GM23338 (cell line): ENCODE data around the gene C17orf107. TPM values are rescaled to one million over a fixed set of nuclear protein-coding genes. Genes with fewer than 3 reads are reported as not detected.

ENCODE experiments used
- ATAC-seq: fragments of 200-7000 bp; cut with Tn5 transposase; 3 replicates; pipeline ENCODE4 v1.9.1; 2020
- DNase-seq: peaks from one replicate; pipeline ENCODE4 v3.0.0-alpha.2; 2015; ENCODE audit warnings: low spot score
- H2AFZ ChIP-seq: fragments of 200-600 bp; sonication (generic); 2 replicates; pipeline ENCODE4 v1.8.0; 2016; ENCODE audit warnings: antibody characterized with exemption, mild to moderate bottlenecking, moderate library complexity
- H3F3A ChIP-seq: fragments of 200-600 bp; sonication (generic); replicated peaks from 2 replicates; pipeline ENCODE4 v1.8.0; 2017; ENCODE audit warnings: antibody characterized with exemption, mixed run types, low read depth
- H3K27ac ChIP-seq: fragments of 200-600 bp; sonication (generic); 2 replicates; pipeline ENCODE4 v1.6.1; 2016; ENCODE audit warnings: low read depth
- H3K27me3 ChIP-seq: fragments of 200-600 bp; sonication (generic); 2 replicates; pipeline ENCODE4 v1.8.0; 2016; ENCODE audit warnings: mild to moderate bottlenecking, mixed run types, moderate library complexity; ENCODE audit not compliant: insufficient read depth
- H3K36me3 ChIP-seq: fragments of 200-600 bp; sonication (generic); 2 replicates; pipeline ENCODE4 v1.8.0; 2016; ENCODE audit warnings: mild to moderate bottlenecking; ENCODE audit not compliant: insufficient read depth
- H3K4me1 ChIP-seq: fragments of 200-600 bp; sonication (generic); 2 replicates; pipeline ENCODE4 v1.8.0; 2016; ENCODE audit warnings: mild to moderate bottlenecking, moderate library complexity; ENCODE audit not compliant: insufficient read depth
- H3K4me2 ChIP-seq: fragments of 200-600 bp; sonication (generic); 2 replicates; pipeline ENCODE4 v1.7.1; 2017; ENCODE audit warnings: mixed run types
- H3K4me3 ChIP-seq: fragments of 200-600 bp; sonication (generic); 2 replicates; pipeline ENCODE4 v1.6.1; 2016; ENCODE audit warnings: mixed run types
- H3K79me2 ChIP-seq: fragments of 200-600 bp; sonication (generic); replicated peaks from 2 replicates; pipeline ENCODE4 v1.8.0; 2017; ENCODE audit warnings: mild to moderate bottlenecking; ENCODE audit not compliant: insufficient read depth
- H3K9me2 ChIP-seq: fragments of 200-600 bp; sonication (generic); 2 replicates; pipeline ENCODE4 v1.8.0; 2017; ENCODE audit not compliant: insufficient read depth
- H4K20me1 ChIP-seq: fragments of 200-600 bp; sonication (generic); replicated peaks from 2 replicates; pipeline ENCODE4 v1.8.0; 2017; ENCODE audit warnings: mild to moderate bottlenecking; ENCODE audit not compliant: insufficient read depth
- H3K27ac Mint-ChIP-seq: 2 replicates; pipeline ENCODE4 v1.8.0; 2020; ENCODE audit warnings: inconsistent platforms, mild to moderate bottlenecking, moderate library complexity, mixed read lengths
- H3K27me3 Mint-ChIP-seq: 3 replicates; pipeline ENCODE4 v1.8.0; 2022; ENCODE audit warnings: low read depth, mild to moderate bottlenecking, moderate library complexity, mixed read lengths, inconsistent platforms; ENCODE audit not compliant: insufficient read depth, poor library complexity
- H3K36me3 Mint-ChIP-seq: 3 replicates; pipeline ENCODE4 v1.8.0; 2021; ENCODE audit warnings: low read depth, mild to moderate bottlenecking, inconsistent platforms, moderate library complexity, mixed read lengths
- H3K4me1 Mint-ChIP-seq: 3 replicates; pipeline ENCODE4 v1.8.0; 2020; ENCODE audit warnings: mild to moderate bottlenecking, inconsistent platforms, mixed read lengths
- H3K4me3 Mint-ChIP-seq: 3 replicates; pipeline ENCODE4 v1.8.0; 2021; ENCODE audit warnings: moderate library complexity, mild to moderate bottlenecking, inconsistent platforms, mixed read lengths
- H3K9me3 Mint-ChIP-seq: 3 replicates; pipeline ENCODE4 v1.8.0; 2020; ENCODE audit warnings: moderate library complexity, mild to moderate bottlenecking, inconsistent platforms, mixed read lengths
- CREB1 ChIP-seq: fragments of 250-450 bp; sonication (Bioruptor Pico); IDR thresholded peaks from 2 replicates; pipeline ENCODE4 v1.5.0; 2020; ENCODE audit warnings: low read depth, mild to moderate bottlenecking, moderate library complexity
- EZH2 ChIP-seq: fragments of 200-600 bp; sonication (generic); IDR thresholded peaks from one replicate; pipeline ENCODE4 v1.8.0; 2017; ENCODE audit warnings: antibody characterized with exemption, mild to moderate bottlenecking, low read depth; ENCODE audit not compliant: unreplicated experiment
- EZH2phosphoT487 ChIP-seq: fragments of 200-600 bp; sonication (generic); IDR thresholded peaks from one replicate; pipeline ENCODE4 v1.8.1; 2018; ENCODE audit warnings: antibody characterized with exemption; ENCODE audit not compliant: unreplicated experiment
- JUNB ChIP-seq: IDR thresholded peaks from one replicate; pipeline ENCODE4 v1.6.1; 2016; ENCODE audit warnings: antibody characterized with exemption; ENCODE audit not compliant: unreplicated experiment
- NANOG ChIP-seq: IDR thresholded peaks from 2 replicates; pipeline ENCODE4 v1.6.1; 2016; ENCODE audit warnings: antibody characterized with exemption, borderline replicate concordance
- POLR2AphosphoS5 ChIP-seq: IDR thresholded peaks from 2 replicates; pipeline ENCODE4 v1.6.1; 2016; ENCODE audit warnings: antibody characterized with exemption, low read depth
- STAT1 ChIP-seq: IDR thresholded peaks from one replicate; pipeline ENCODE4 v1.6.1; 2016; ENCODE audit warnings: antibody characterized with exemption; ENCODE audit not compliant: unreplicated experiment
- ZNF114 ChIP-seq: fragments of 250-450 bp; sonication (Bioruptor Pico); IDR thresholded peaks from 2 replicates; pipeline ENCODE4 v1.5.0; 2020; ENCODE audit warnings: mild to moderate bottlenecking, moderate library complexity
- polyA plus RNA-seq: library from polyadenylated mRNA; unstranded; fragments of >200 nt; fragmentation: Nextera tagmentation; extraction: Ambion mirVana; gene quantifications from 2 replicates; pipeline ENCODE4 v1.2.1, GENCODE V29; 2016
- total RNA-seq: library from RNA; depleted of rRNA; stranded (reverse); fragments of >200 nt; shearing (Covaris generic); gene quantifications from 2 replicates; pipeline ENCODE4 v1.2.3, GENCODE V29; 2014
- TF ChIP-seq, protein P1 (sequence below): fragments of 250-450 bp; sonication (Bioruptor Pico); IDR thresholded peaks from 2 replicates; pipeline ENCODE4 v1.5.0; 2020; ENCODE audit warnings: mild to moderate bottlenecking, moderate library complexity
- TF ChIP-seq, protein P2 (sequence below), 2 experiments: fragments of 200-600 bp in 1 of 2; sonication (generic) in 1 of 2; conservative IDR thresholded peaks; 2 replicates each; pipeline versions ENCODE4 v1.5.1 to v1.6.1; 2016 to 2017; ENCODE audit warnings: antibody characterized with exemption in 2 of 2, low read depth in 2 of 2, mild to moderate bottlenecking in 2 of 2, moderate library complexity in 1 of 2
- TF ChIP-seq, protein P3 (sequence below): IDR thresholded peaks from 2 replicates; pipeline ENCODE4 v1.6.1; 2016; ENCODE audit warnings: antibody characterized with exemption

The C17orf107 gene
- total and polyA plus RNA-seq, 2 experiments from 2014 or later: 1.9 to 5.9 TPM

DNA sequence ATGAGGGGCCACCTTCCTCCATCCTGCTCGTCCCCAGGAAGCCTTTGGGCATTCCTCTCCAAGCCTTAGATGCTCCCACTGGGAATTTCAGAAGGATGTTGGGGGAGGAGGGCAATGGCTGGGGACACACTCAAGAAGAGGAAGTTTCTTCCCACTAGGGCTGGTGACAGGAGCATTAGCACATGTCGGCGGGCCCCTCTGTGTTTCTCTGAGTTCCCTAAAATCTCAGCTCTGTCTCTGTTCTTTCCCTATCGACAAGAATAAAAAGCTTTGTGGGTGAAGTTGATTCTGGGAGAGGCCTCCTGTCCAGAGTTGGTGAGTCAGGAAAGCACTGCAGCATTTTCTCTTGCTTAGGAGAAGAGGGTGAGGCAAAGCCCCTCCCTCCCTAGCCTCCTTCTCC lies 19.7 kb upstream of the C17orf107 start (continued):
- TF ChIP-seq, protein P1, sequence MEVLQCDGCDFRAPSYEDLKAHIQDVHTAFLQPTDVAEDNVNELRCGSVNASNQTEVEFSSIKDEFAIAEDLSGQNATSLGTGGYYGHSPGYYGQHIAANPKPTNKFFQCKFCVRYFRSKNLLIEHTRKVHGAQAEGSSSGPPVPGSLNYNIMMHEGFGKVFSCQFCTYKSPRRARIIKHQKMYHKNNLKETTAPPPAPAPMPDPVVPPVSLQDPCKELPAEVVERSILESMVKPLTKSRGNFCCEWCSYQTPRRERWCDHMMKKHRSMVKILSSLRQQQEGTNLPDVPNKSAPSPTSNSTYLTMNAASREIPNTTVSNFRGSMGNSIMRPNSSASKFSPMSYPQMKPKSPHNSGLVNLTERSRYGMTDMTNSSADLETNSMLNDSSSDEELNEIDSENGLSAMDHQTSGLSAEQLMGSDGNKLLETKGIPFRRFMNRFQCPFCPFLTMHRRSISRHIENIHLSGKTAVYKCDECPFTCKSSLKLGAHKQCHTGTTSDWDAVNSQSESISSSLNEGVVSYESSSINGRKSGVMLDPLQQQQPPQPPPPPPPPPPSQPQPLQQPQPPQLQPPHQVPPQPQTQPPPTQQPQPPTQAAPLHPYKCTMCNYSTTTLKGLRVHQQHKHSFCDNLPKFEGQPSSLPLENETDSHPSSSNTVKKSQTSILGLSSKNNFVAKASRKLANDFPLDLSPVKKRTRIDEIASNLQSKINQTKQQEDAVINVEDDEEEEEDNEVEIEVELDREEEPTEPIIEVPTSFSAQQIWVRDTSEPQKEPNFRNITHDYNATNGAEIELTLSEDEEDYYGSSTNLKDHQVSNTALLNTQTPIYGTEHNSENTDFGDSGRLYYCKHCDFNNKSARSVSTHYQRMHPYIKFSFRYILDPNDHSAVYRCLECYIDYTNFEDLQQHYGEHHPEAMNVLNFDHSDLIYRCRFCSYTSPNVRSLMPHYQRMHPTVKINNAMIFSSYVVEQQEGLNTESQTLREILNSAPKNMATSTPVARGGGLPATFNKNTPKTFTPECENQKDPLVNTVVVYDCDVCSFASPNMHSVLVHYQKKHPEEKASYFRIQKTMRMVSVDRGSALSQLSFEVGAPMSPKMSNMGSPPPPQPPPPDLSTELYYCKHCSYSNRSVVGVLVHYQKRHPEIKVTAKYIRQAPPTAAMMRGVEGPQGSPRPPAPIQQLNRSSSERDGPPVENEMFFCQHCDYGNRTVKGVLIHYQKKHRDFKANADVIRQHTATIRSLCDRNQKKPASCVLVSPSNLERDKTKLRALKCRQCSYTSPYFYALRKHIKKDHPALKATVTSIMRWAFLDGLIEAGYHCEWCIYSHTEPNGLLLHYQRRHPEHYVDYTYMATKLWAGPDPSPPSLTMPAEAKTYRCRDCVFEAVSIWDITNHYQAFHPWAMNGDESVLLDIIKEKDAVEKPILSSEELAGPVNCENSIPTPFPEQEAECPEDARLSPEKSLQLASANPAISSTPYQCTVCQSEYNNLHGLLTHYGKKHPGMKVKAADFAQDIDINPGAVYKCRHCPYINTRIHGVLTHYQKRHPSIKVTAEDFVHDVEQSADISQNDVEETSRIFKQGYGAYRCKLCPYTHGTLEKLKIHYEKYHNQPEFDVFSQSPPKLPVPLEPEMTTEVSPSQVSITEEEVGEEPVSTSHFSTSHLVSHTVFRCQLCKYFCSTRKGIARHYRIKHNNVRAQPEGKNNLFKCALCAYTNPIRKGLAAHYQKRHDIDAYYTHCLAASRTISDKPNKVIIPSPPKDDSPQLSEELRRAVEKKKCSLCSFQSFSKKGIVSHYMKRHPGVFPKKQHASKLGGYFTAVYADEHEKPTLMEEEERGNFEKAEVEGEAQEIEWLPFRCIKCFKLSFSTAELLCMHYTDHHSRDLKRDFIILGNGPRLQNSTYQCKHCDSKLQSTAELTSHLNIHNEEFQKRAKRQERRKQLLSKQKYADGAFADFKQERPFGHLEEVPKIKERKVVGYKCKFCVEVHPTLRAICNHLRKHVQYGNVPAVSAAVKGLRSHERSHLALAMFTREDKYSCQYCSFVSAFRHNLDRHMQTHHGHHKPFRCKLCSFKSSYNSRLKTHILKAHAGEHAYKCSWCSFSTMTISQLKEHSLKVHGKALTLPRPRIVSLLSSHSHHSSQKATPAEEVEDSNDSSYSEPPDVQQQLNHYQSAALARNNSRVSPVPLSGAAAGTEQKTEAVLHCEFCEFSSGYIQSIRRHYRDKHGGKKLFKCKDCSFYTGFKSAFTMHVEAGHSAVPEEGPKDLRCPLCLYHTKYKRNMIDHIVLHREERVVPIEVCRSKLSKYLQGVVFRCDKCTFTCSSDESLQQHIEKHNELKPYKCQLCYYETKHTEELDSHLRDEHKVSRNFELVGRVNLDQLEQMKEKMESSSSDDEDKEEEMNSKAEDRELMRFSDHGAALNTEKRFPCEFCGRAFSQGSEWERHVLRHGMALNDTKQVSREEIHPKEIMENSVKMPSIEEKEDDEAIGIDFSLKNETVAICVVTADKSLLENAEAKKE (CRISPR knock-in tag): no peak
- TF ChIP-seq EZH2phosphoT487: no peak

DNA sequence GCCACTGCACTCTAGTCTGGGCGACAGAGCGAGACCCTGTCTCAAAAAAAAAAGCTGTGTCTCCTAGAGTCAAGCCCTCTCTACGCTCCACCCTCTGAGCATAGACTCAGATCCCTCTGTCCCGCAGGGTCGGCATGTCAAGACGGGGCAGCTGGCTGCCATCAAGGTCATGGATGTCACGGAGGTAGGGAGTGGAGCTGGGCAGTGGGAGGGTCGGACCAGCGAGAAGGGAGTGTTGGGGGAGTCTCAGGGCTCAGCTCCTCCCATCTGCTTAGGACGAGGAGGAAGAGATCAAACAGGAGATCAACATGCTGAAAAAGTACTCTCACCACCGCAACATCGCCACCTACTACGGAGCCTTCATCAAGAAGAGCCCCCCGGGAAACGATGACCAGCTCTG lies 18.5 kb upstream of the C17orf107 start:
- DNase-seq: no peak
- no peaks in the 10 kb centered on the region for H3K79me2 ChIP-seq

More for the DNA sequence above, 18.5 kb upstream of the C17orf107 start:
- no peak overlapping the region for H3K4me2 ChIP-seq
- no peak overlapping the region for H3K27ac Mint-ChIP-seq
- no peak for TF ChIP-seq CREB1 (CRISPR knock-in tag)
- TF ChIP-seq, protein P2, sequence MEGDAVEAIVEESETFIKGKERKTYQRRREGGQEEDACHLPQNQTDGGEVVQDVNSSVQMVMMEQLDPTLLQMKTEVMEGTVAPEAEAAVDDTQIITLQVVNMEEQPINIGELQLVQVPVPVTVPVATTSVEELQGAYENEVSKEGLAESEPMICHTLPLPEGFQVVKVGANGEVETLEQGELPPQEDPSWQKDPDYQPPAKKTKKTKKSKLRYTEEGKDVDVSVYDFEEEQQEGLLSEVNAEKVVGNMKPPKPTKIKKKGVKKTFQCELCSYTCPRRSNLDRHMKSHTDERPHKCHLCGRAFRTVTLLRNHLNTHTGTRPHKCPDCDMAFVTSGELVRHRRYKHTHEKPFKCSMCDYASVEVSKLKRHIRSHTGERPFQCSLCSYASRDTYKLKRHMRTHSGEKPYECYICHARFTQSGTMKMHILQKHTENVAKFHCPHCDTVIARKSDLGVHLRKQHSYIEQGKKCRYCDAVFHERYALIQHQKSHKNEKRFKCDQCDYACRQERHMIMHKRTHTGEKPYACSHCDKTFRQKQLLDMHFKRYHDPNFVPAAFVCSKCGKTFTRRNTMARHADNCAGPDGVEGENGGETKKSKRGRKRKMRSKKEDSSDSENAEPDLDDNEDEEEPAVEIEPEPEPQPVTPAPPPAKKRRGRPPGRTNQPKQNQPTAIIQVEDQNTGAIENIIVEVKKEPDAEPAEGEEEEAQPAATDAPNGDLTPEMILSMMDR (conservative IDR thresholded peaks at IDR 0.05; ENCODE audit: low read depth in 2 of 2): no peak
- TF ChIP-seq, protein P3, sequence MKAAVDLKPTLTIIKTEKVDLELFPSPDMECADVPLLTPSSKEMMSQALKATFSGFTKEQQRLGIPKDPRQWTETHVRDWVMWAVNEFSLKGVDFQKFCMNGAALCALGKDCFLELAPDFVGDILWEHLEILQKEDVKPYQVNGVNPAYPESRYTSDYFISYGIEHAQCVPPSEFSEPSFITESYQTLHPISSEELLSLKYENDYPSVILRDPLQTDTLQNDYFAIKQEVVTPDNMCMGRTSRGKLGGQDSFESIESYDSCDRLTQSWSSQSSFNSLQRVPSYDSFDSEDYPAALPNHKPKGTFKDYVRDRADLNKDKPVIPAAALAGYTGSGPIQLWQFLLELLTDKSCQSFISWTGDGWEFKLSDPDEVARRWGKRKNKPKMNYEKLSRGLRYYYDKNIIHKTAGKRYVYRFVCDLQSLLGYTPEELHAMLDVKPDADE: no peak
- TF ChIP-seq POLR2AphosphoS5: no peak
- TF ChIP-seq JUNB: no peak
- TF ChIP-seq EZH2: no peak
- TF ChIP-seq STAT1: no peak
- no peak for TF ChIP-seq NANOG
- no peak for TF ChIP-seq ZNF114 (CRISPR knock-in tag)
- ATAC-seq: no peak
- H3K4me1 Mint-ChIP-seq: peaks cover 14% of the 10 kb centered on the region
- H3K27me3 ChIP-seq: no peaks in the 10 kb centered on the region
- H3F3A ChIP-seq: peaks cover 7% of the 10 kb centered on the region; the same call in 1 of the 2 replicates
- H4K20me1 ChIP-seq: 0 out of 2 replicates have a peak, but pooled peaks cover 3% of the 10 kb centered on the region
- no peak overlapping the region for H2AFZ ChIP-seq
- H3K9me3 Mint-ChIP-seq: no peaks in the 10 kb centered on the region
- peaks cover 3% of the 10 kb centered on the region; the same call in 1 of the 2 replicates for H3K36me3 ChIP-seq
- no peak overlapping the region for H3K4me3 ChIP-seq
- peaks cover 24% of the 10 kb centered on the region for H3K36me3 Mint-ChIP-seq
- H3K27ac ChIP-seq: 0 out of 2 replicates have a peak overlapping the region, but pooled peaks have one; percentile 39
- no peaks in the 10 kb centered on the region for H3K4me1 ChIP-seq
- H3K4me3 Mint-ChIP-seq: no peak overlapping the region
- peaks cover 10% of the 10 kb centered on the region for H3K27me3 Mint-ChIP-seq
- H3K9me2 ChIP-seq: no peaks in the 10 kb centered on the region
